ENCODE measurements around the gene KTN1.

- no peak for TF ChIP-seq CTCF (IDR thresholded peaks at IDR 0.05)
- no peak for TF ChIP-seq POLR2A (IDR thresholded peaks at IDR 0.05)
Observed at GRCh38 chr14:55611859-55612258, 31.9 kb downstream of the KTN1 start.
